ENCODE measurements around the gene AUTS2. TPM values are rescaled to one million over a fixed set of nuclear protein-coding genes. Genes with fewer than 3 reads are reported as not detected.

The AUTS2 gene
- total RNA-seq, 1 experiment from 2014 or later: not detected

- H3K9me3 Mint-ChIP-seq (ENCODE audit: low read depth, unreplicated experiment): no peaks in the 10 kb centered on the region
- no peaks in the 10 kb centered on the region for H3K4me1 Mint-ChIP-seq (ENCODE audit: low read depth, unreplicated experiment)
- CTCF ChIA-PET: no interaction called here
- no peak overlapping the region for H3K27ac Mint-ChIP-seq (ENCODE audit: unreplicated experiment)
- DNase-seq: no peak
- H3K4me3 Mint-ChIP-seq (ENCODE audit: low read depth, unreplicated experiment): no peak overlapping the region
- H3K36me3 Mint-ChIP-seq (ENCODE audit: insufficient read depth, unreplicated experiment): no peaks in the 10 kb centered on the region
- TF ChIP-seq CTCF (IDR thresholded peaks at IDR 0.05; ENCODE audit: unreplicated experiment): no peak
- H3K27me3 Mint-ChIP-seq (ENCODE audit: unreplicated experiment): no peaks in the 10 kb centered on the region
- BruUV-seq (replicated peaks): no TSS peak
- intact Hi-C loops (cut with micrococcal nuclease; ENCODE audit: unreplicated experiment): no loop called here
These were observed 506.0 kb downstream of the AUTS2 start for GRCh38 chr7:70104243-70104642.

DNA sequence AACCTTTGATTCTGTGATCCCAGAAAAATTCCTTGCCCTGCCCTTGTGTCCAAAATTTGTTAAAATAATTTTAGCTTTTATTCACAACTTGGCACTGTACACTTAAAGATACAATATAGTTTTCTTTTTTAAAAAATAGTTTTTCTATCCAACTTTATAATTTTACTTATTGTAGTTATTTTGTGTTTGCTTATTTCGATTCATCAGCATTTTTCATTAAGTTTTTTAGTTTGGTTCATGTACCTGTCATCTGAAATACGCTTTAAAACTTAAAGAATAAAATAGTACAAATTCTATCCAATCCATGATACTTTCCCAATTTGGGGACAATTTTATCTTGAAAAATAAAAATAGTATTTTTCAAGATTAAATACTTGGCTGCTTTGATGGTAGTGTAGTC lies 514.8 kb downstream of the AUTS2 start:
- Mint-ChIP-seq H3K9me3 (ENCODE audit: low read depth, unreplicated experiment) (peaks cover 6% of the 10 kb centered on the region), H3K27ac (ENCODE audit: unreplicated experiment) (no peak overlapping the region), H3K4me3 (ENCODE audit: low read depth, unreplicated experiment) (no peak overlapping the region), H3K4me1 (ENCODE audit: low read depth, unreplicated experiment) (no peaks in the 10 kb centered on the region), H3K36me3 (ENCODE audit: insufficient read depth, unreplicated experiment) (no peaks in the 10 kb centered on the region), H3K27me3 (ENCODE audit: unreplicated experiment) (no peaks in the 10 kb centered on the region)
- no peak for TF ChIP-seq CTCF (IDR thresholded peaks at IDR 0.05; ENCODE audit: unreplicated experiment)
- no peak for DNase-seq
- intact Hi-C loops (cut with micrococcal nuclease; ENCODE audit: unreplicated experiment): no loop called here
- CTCF ChIA-PET: no interaction called here
- BruUV-seq (replicated peaks): no TSS peak

GRCh38 chr7:70113536-70113935 lies 515.3 kb downstream of the AUTS2 start:
- no peak for DNase-seq
- intact Hi-C loops (cut with micrococcal nuclease; ENCODE audit: unreplicated experiment): no loop called here
- BruUV-seq (replicated peaks): no TSS peak
- Mint-ChIP-seq H3K27me3 (ENCODE audit: unreplicated experiment) (no peaks in the 10 kb centered on the region), H3K4me1 (ENCODE audit: low read depth, unreplicated experiment) (no peaks in the 10 kb centered on the region), H3K4me3 (ENCODE audit: low read depth, unreplicated experiment) (no peak overlapping the region), H3K36me3 (ENCODE audit: insufficient read depth, unreplicated experiment) (no peaks in the 10 kb centered on the region), H3K9me3 (ENCODE audit: low read depth, unreplicated experiment) (peaks cover 6% of the 10 kb centered on the region), H3K27ac (ENCODE audit: unreplicated experiment) (no peak overlapping the region)
- CTCF ChIA-PET: no interaction called here
- TF ChIP-seq CTCF (IDR thresholded peaks at IDR 0.05; ENCODE audit: unreplicated experiment): no peak

- Mint-ChIP-seq H3K27ac (ENCODE audit: unreplicated experiment) (no peak overlapping the region), H3K9me3 (ENCODE audit: low read depth, unreplicated experiment) (peaks cover 6% of the 10 kb centered on the region), H3K27me3 (ENCODE audit: unreplicated experiment) (no peaks in the 10 kb centered on the region), H3K4me1 (ENCODE audit: low read depth, unreplicated experiment) (no peaks in the 10 kb centered on the region), H3K4me3 (ENCODE audit: low read depth, unreplicated experiment) (no peak overlapping the region), H3K36me3 (ENCODE audit: insufficient read depth, unreplicated experiment) (no peaks in the 10 kb centered on the region)
- TF ChIP-seq CTCF (IDR thresholded peaks at IDR 0.05; ENCODE audit: unreplicated experiment): no peak
- CTCF ChIA-PET: no interaction called here
- BruUV-seq (replicated peaks): no TSS peak
- intact Hi-C loops (cut with micrococcal nuclease; ENCODE audit: unreplicated experiment): no loop called here
- DNase-seq: no peak
These were observed 516.5 kb downstream of the AUTS2 start for GRCh38 chr7:70114806-70115205.

- CTCF ChIA-PET: no interaction called here
- no peak for DNase-seq
- no peaks in the 10 kb centered on the region for H3K36me3 Mint-ChIP-seq (ENCODE audit: insufficient read depth, unreplicated experiment)
- no TSS peak for BruUV-seq (replicated peaks)
- H3K9me3 Mint-ChIP-seq (ENCODE audit: low read depth, unreplicated experiment): peaks cover 6% of the 10 kb centered on the region
- TF ChIP-seq CTCF (IDR thresholded peaks at IDR 0.05; ENCODE audit: unreplicated experiment): no peak
- intact Hi-C loops (cut with micrococcal nuclease; ENCODE audit: unreplicated experiment): no loop called here
- H3K4me1 Mint-ChIP-seq (ENCODE audit: low read depth, unreplicated experiment): no peaks in the 10 kb centered on the region
- no peaks in the 10 kb centered on the region for H3K27me3 Mint-ChIP-seq (ENCODE audit: unreplicated experiment)
- H3K4me3 Mint-ChIP-seq (ENCODE audit: low read depth, unreplicated experiment): no peak overlapping the region
- no peak overlapping the region for H3K27ac Mint-ChIP-seq (ENCODE audit: unreplicated experiment)
These were observed 518.0 kb downstream of the AUTS2 start for GRCh38 chr7:70116244-70116643.
